ENCODE results near the gene APBB2.

Gene APBB2

DNA sequence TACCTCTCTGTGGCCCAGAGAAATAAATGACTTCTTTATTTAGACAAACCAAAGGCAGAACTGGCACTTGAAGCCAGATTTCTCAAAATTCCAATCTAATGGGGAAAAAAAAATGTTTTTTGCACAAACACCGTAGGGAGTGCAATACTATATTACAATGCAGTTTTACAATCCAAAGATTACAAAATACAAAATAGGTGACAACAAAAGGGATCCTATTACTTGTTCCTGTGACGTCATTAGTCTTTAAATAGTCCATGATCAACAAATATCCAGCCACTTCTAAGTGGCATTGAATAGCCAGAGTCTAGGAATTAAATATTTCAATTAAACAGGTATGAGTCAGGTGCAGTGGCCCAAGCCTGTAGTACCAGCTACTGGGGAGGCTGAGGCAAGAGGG, 3.0 kb upstream of the APBB2 start:
- no peak overlapping the region for H3K4me3 ChIP-seq (replicated peaks; ENCODE audit: low read depth, low read length)
- DNase-seq (ENCODE audit: extremely low read depth, low read depth): no peak
- TF ChIP-seq CTCF (IDR thresholded peaks at IDR 0.05; ENCODE audit: low read depth, low read length, missing control alignments): no peak

GRCh38 chr4:41217020-41217333, 2.6 kb upstream of the APBB2 start:
- DNase-seq (ENCODE audit: extremely low read depth, low read depth): no peak
- no peak for TF ChIP-seq CTCF (IDR thresholded peaks at IDR 0.05; ENCODE audit: low read depth, low read length, missing control alignments)
- peak overlapping the region; percentile 59 for H3K4me3 ChIP-seq (replicated peaks; ENCODE audit: low read depth, low read length)

GRCh38 chr4:41216294-41217019, 2.1 kb upstream of the APBB2 start:
- peak; percentile 70 for DNase-seq (ENCODE audit: extremely low read depth, low read depth)
- TF ChIP-seq CTCF (IDR thresholded peaks at IDR 0.05; ENCODE audit: low read depth, low read length, missing control alignments): peak; percentile 25
- H3K4me3 ChIP-seq (replicated peaks; ENCODE audit: low read depth, low read length): peak overlapping the region; percentile 59

DNA sequence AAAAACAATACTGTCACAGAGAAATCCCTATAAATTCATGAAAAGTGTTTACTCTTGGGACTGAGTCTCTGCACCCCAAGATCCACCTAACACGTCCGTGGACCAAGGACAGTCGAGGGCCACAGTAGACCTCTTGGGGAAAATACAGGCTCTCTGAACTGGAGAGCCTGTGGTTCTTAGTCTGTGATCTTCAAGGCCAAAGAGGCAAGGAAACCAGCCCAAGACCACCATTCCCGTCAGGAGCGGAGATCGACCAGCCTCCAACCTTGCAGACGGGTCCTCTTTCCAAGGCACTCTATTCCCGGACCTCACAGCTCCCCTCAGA, 1.6 kb upstream of the APBB2 start:
- TF ChIP-seq CTCF (IDR thresholded peaks at IDR 0.05; ENCODE audit: low read depth, low read length, missing control alignments): no peak
- DNase-seq (ENCODE audit: extremely low read depth, low read depth): no peak
- H3K4me3 ChIP-seq (replicated peaks; ENCODE audit: low read depth, low read length): peak overlapping the region; percentile 59

DNA sequence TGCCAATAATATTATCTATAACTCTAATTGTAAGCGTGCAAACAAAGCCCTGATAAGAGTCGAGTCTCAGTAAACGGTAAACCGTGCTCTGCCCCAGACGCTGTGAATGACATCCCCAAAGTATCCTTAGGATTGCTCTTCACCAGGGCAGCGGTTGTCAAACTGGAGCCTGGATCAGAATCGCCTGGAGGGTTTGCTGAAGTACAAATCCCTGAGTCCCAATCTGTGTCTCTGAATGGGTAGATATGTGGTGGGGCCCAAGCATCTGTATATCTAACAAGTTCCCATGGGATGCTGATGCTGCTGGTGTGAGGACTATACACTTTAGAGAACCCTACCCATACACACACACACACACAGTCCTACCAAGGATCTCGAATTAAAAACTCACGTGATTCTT, 813 bp upstream of the APBB2 start:
- no peak for DNase-seq (ENCODE audit: extremely low read depth, low read depth)
- TF ChIP-seq CTCF (IDR thresholded peaks at IDR 0.05; ENCODE audit: low read depth, low read length, missing control alignments): no peak

DNA sequence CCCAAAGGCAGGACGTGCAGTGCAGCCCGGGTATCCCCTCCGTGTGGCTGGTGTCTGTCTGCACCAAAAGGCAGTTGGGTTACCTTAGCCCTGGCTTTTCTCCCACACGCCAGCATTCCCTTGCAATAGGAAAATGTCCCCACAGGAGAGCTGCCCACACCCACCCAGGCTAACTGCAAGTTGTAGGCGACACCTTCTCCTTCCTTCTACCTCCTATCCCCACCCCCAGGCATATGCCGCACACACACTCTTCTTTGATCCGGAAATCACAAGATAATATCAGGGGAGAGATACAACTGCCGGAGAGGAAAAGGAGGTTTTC, 444 bp upstream of the APBB2 start:
- no peak for TF ChIP-seq CTCF (IDR thresholded peaks at IDR 0.05; ENCODE audit: low read depth, low read length, missing control alignments)
- no peak for DNase-seq (ENCODE audit: extremely low read depth, low read depth)
- no peak overlapping the region for H3K4me3 ChIP-seq (replicated peaks; ENCODE audit: low read depth, low read length)

More for the DNA sequence above, 813 bp upstream of the APBB2 start:
- no peak overlapping the region for H3K4me3 ChIP-seq (replicated peaks; ENCODE audit: low read depth, low read length)

DNA sequence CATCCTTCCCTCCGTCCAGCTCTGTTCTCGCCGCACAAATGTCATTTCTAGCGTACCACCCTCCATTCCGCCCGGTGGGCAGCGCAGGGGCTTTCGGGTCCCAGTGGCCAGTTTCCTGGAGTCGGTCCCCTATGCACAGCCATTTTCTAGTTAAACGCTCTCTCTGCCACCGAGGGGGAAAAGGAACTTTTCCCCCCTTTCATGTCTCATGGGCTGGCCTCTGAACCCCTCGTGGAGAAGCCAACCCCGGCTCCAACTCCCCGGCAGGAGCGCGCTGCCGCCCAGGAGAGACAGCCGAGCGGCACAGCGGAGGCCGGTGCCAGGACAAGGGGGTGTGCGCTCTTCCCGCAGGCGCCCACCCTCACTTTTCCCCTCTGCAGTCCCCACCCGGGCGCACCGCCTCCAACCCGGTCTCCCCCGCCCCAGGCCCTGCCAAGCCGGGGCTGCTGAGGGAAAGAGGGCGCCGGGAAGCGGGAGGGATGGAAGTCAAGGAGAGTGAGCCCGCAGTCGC, 662 bp downstream of the APBB2 start:
- H3K4me3 ChIP-seq (replicated peaks; ENCODE audit: low read depth, low read length): peak overlapping the region; percentile 84
- no peak for TF ChIP-seq CTCF (IDR thresholded peaks at IDR 0.05; ENCODE audit: low read depth, low read length, missing control alignments)
- no peak for DNase-seq (ENCODE audit: extremely low read depth, low read depth)
